ENCODE measurements around the gene TMC3. TPM values are rescaled to one million over a fixed set of nuclear protein-coding genes. Genes with fewer than 3 reads are reported as not detected.
"Not testable (repeated sequence)": the region's sequence is repeated elsewhere in the genome, so short reads cannot be mapped to it uniquely, and the experiment has no call there.

Gene TMC3
- total and polyA plus RNA-seq, 7 donors = 0.25 to 0.82 (median 0.68) TPM; not detected in 2

DNA sequence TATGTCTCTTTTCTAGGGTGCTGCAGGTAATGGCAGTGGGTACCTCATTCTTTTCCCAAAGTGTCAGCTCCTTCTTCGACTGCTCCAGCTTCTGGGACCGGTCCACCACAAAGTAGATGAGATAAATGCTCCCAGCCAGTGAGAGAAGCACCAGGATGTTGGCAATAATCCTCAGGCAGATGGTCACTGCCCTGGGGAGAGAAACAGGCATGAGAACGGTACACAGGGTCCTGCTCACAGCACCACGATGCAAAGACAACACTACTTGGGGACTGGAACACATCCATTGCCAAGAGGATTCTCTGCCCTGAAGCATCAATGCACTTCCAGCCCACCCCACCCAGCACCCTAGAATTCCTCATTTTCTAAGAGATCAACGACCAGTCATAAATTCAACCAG lies 22.4 kb downstream of the TMC3 start:
- no peak overlapping the region for H3K4me3 ChIP-seq
- no peaks in the 10 kb centered on the region for H3K9me3 ChIP-seq
- no peaks in the 10 kb centered on the region for H3K27me3 ChIP-seq
- H3K4me1 ChIP-seq = no peaks in the 10 kb centered on the region
- no peak overlapping the region for H3K27ac ChIP-seq
- intact Hi-C loops (cut with DNase I) = no loop called here
- 84 to 85% methylated on average over 5 of the region's 5 CpGs for WGBS, 2 donors
- H3K36me3 ChIP-seq = no peaks in the 10 kb centered on the region
- TF ChIP-seq EP300 (IDR thresholded peaks at IDR 0.05) (no peak), POLR2AphosphoS5 (IDR thresholded peaks at IDR 0.05) (no peak), POLR2A (IDR thresholded peaks at IDR 0.05) (no peak)
- TF ChIP-seq, protein P1, sequence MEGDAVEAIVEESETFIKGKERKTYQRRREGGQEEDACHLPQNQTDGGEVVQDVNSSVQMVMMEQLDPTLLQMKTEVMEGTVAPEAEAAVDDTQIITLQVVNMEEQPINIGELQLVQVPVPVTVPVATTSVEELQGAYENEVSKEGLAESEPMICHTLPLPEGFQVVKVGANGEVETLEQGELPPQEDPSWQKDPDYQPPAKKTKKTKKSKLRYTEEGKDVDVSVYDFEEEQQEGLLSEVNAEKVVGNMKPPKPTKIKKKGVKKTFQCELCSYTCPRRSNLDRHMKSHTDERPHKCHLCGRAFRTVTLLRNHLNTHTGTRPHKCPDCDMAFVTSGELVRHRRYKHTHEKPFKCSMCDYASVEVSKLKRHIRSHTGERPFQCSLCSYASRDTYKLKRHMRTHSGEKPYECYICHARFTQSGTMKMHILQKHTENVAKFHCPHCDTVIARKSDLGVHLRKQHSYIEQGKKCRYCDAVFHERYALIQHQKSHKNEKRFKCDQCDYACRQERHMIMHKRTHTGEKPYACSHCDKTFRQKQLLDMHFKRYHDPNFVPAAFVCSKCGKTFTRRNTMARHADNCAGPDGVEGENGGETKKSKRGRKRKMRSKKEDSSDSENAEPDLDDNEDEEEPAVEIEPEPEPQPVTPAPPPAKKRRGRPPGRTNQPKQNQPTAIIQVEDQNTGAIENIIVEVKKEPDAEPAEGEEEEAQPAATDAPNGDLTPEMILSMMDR (IDR thresholded peaks at IDR 0.05) = no peak
- DNase-seq = no peak

DNA sequence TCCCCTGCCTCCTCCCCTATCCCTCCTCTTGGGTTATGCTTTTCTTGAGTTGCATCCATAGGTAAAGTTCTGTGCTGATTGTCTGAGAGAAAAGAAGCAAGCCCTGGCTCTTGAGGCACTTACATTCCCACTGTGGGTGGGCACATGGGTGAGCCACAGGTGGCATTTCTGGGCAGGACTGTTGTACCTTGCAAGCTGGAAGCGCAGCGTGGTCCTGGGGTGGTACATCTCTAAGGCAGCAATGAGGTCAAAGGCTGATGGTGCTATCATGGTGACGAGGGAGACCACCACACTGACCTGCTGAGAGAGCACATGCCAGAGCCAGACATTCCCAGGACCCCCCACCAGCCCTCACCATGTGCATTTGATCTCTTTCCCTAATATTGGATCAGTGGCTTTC lies 24.7 kb downstream of the TMC3 start:
- Histone ChIP-seq H3K4me3 (no peak overlapping the region), H3K4me1 (no peaks in the 10 kb centered on the region), H3K27me3 (no peaks in the 10 kb centered on the region), H3K36me3 (no peaks in the 10 kb centered on the region), H3K9me3 (no peaks in the 10 kb centered on the region), H3K27ac (no peak overlapping the region)
- 91 to 96% methylated on average over 3 of the region's 3 CpGs for WGBS, 2 donors
- no peak for DNase-seq
- intact Hi-C loops (cut with DNase I) = no loop called here
- TF ChIP-seq POLR2AphosphoS5 (IDR thresholded peaks at IDR 0.05) (no peak), EP300 (IDR thresholded peaks at IDR 0.05) (no peak), POLR2A (IDR thresholded peaks at IDR 0.05) (no peak)
- TF ChIP-seq, protein P1 (IDR thresholded peaks at IDR 0.05) = no peak

DNA sequence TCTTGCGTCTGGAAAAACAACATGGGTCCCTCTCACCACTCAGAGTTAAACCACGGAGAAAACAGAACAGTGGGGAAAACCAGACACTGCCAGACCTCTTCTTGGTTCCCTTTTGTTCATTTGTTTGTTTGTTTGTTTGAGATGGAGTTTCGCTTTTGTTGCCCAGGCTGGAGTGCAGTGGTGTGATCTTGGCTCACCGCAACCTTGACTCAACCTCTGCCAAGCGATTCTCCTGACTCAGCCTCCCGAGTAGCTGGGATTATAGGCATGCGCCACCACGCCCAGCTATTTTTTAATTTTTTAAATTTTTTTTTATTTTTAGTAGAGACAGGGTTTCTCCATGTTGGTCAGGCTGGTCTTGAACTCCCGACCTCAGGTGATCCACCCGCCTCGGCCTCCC lies 25.3 kb downstream of the TMC3 start:
- H3K27ac ChIP-seq; H3K9me3 ChIP-seq; H3K4me3 ChIP-seq; H3K4me1 ChIP-seq; H3K36me3 ChIP-seq; intact Hi-C loops (cut with DNase I); DNase-seq; H3K27me3 ChIP-seq: not testable (repeated sequence)
- 92 to 93% methylated on average over 11 of the region's 11 CpGs for whole genome bisulfite sequencing, 2 donors

DNA sequence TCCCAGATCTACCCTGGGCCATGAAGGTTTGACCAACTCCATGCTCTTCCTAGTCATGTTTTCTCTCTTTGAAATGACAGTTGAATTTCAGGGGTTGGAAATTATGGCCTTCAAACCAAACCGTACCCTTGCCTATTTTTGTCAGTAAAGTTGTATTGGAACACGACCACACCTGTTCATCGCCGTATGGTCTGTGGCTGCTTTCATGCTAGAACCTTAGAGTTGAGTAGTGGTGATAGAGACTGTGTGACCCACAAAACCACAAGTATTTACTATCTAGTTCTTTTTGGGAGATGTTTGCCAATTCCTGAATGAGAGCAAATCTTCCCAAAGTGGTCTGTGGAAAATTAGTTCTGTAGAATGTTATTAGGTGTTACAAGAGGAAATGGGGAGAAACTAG lies 26.1 kb downstream of the TMC3 start:
- TF ChIP-seq POLR2AphosphoS5 (IDR thresholded peaks at IDR 0.05) = no peak
- TF ChIP-seq, protein P1 (IDR thresholded peaks at IDR 0.05) = no peak
- H3K4me3 ChIP-seq = no peak overlapping the region
- no peaks in the 10 kb centered on the region for H3K27me3 ChIP-seq
- intact Hi-C loops (cut with DNase I) = no loop called here
- 82 to 91% methylated on average over 4 of the region's 4 CpGs for WGBS, 2 donors
- no peak for DNase-seq
- H3K4me1 ChIP-seq = no peaks in the 10 kb centered on the region
- no peaks in the 10 kb centered on the region for H3K9me3 ChIP-seq
- H3K36me3 ChIP-seq = no peaks in the 10 kb centered on the region
- H3K27ac ChIP-seq = no peak overlapping the region

DNA sequence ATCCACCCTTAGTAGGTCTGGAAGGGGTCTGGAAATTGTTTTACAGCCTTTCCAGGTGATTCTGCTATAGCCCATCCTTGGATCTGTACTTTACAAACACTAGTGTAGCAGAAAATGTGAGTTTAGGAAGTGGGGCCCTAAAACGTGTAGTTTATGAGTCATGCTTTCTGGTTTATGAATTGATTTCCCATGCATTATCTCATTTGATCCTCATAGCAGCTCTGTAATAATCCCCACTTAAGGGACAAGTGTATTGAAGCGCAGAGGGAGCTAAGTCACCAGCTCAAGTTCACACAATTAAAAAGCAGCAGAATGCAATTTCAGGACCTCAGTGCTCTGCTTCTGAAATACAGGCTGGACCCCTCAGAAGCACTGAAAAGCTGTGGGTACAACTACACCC lies 27.4 kb downstream of the TMC3 start:
- intact Hi-C loops (cut with DNase I) = no loop called here
- H3K4me1 ChIP-seq = no peaks in the 10 kb centered on the region
- no peak overlapping the region for H3K4me3 ChIP-seq
- no peak for TF ChIP-seq EP300 (IDR thresholded peaks at IDR 0.05)
- TF ChIP-seq POLR2AphosphoS5 (IDR thresholded peaks at IDR 0.05) = no peak
- TF ChIP-seq, protein P1 (IDR thresholded peaks at IDR 0.05) = no peak
- TF ChIP-seq POLR2A (IDR thresholded peaks at IDR 0.05) = no peak
- 38 to 60% methylated on average over 2 of the region's 2 CpGs for WGBS, 2 donors
- no peak overlapping the region for H3K27ac ChIP-seq
- no peak for DNase-seq
- no peaks in the 10 kb centered on the region for H3K9me3 ChIP-seq
- H3K27me3 ChIP-seq = no peaks in the 10 kb centered on the region
- no peaks in the 10 kb centered on the region for H3K36me3 ChIP-seq

All from sigmoid colon (tissue), 7 donors.